NCI-H1436 treated with DMSO at 0.1 percent for 48 hours (cell line): ENCODE data around the gene C9orf50.

Source experiments
- DNase-seq: peaks from one replicate; lab custom pipeline; 2025; lab: John Stamatoyannopoulos, UW

Gene C9orf50

GRCh38 chr9:129631674-129632129 is 10.8 kb upstream of the C9orf50 start:
- DNase-seq: no peak

DNA sequence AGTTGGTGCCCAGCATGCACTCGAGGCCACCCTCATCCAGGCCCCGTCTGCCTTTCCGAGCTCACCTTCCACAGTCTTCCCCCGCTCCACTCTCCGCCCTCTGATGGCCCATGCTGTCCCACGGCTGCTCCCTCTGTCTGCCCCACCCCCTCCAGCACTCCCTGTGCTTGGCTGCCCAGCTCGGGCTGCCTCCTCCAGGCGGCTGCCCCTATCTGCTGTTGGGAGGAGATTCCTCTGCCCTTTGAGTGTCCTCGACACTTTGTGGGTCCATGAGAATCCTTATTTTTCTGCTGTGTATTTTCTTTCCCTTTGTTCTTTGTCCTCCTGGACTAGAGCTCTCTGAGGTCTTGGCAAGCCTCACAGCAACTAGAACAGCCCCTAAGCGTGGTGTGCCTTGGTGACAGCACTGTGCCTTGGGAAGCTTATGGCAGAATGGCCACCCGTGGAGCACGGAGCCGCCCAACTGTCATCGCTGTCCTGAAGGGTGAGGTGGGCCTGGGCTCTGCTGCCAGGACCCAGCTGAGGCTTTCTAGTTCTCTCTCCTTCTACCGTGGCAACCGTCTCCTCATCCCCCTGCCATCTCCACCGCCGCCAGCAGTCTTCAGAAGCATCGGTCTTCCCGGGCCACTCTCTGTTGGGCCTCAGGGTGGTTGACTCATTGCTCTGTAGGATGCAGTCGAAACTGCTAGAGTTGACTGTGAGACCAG is 10.2 kb upstream of the C9orf50 start:
- DNase-seq: no peak

GRCh38 chr9:129629251-129629820 is 8.4 kb upstream of the C9orf50 start:
- DNase-seq: no peak

- no peak for DNase-seq
Measured at GRCh38 chr9:129628709-129629108, 7.8 kb upstream of the C9orf50 start.

GRCh38 chr9:129627556-129628440 is 6.9 kb upstream of the C9orf50 start:
- no peak for DNase-seq

DNA sequence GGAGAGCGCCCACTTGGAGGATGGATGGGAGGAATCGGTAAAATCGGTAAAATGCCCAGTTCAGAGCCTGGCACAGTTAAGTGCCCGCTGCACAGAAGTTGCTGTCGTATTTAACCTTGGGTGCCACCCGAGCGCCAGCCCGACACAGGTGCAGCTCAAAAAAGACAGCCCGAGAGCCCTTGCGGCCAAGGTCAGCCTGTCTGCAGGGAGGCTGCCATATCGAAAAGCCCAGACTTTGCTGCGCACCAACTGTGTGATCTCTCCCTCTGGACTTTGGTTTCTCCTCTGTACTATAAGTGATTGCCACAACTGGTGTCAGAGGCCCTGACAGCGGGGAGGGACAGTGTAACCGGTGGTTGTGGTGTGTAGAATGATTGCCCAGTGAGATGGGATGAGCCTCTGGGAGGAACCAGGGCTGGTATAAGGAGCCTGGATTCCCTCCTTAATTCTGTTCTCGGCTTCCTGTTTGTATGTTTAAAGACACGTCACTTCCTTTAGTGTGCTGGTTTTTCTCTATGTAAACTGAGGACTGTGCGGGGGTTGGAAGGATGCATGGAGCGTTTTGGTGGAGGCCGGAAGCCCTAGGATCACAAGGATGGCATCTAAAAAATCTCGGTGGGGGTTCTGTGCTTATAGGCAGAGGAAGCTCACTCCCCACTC is 5.9 kb upstream of the C9orf50 start:
- DNase-seq: no peak

DNA sequence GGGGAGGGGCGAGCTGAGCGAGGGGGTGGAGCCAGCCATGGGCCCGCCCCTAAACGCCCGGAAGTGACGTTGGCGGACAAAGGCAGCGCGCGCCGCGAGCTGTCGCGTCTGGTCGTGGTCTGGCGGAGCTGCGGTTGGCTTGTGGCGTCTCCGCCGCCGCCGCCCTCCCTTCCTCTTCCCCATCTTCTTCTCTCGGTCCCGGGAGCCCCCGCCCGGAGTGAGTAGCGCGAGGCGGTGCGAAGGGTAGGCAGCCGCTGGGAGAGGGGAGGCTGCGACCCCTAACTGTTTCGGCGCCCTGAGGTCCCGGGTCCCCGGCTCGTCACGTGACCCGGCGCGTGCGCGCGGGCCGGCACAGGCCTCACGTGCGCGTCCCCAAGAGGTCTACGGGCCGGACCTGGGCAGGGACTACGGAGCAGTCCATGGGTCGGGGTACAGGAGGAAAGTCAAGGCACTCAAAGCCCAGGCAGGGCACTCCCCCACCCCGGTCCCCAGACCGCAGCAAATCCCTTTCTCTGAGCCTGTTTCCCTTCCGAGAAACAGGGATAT is 5.3 kb upstream of the C9orf50 start, which contains the start of gene NTMT1:
NTMT1 (plus strand) TSS at position 85 of the 546 bp plus-strand sequence. CDS start 6,541 bp downstream, outside the sequence.
- DNase-seq: peak; percentile 35

DNA sequence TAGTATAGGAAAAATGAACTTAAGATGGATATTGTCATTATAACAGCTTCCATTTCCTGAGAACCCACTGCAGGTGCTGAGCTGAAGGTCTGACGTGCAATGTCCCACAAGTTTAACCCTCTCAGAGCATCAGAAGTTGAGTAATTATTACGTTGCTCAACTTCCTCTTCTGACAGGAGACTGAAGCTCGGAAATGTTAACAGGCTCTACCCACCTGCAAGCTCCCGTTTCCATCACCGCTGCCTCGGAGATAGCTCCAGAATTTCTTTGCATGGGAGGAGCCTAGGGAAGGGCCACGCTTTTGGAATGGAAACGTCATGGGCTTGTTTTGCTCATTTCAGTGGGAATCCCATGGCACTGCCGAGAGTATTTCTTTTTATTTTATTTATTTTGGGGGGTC is 4.0 kb upstream of the C9orf50 start:
- no peak for DNase-seq

GRCh38 chr9:129624168-129624759 is 3.4 kb upstream of the C9orf50 start:
- no peak for DNase-seq

GRCh38 chr9:129623331-129623730 is 2.4 kb upstream of the C9orf50 start:
- no peak for DNase-seq

- no peak for DNase-seq
Measured at GRCh38 chr9:129619787-129620668, 873 bp downstream of the C9orf50 start.

DNA sequence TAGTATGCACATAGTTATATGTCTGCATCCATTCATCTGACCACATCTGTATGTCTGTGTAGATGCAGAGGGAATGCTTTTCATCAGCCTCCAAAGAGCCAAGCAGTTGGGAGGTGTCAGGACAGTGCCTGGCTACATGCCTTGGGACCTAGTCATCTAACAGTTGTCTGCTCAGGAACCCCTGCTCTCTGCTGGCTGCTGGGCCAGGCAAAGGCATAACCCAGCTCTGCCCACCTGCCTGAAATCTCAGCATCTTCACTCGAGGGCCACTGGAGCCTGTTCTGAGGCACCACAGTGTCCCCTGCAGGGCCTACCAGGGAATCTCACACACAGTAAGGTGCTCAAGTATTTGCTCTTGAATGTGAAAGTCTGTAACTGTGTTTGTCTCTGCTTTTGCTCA is 3.7 kb downstream of the C9orf50 start:
- no peak for DNase-seq

DNA sequence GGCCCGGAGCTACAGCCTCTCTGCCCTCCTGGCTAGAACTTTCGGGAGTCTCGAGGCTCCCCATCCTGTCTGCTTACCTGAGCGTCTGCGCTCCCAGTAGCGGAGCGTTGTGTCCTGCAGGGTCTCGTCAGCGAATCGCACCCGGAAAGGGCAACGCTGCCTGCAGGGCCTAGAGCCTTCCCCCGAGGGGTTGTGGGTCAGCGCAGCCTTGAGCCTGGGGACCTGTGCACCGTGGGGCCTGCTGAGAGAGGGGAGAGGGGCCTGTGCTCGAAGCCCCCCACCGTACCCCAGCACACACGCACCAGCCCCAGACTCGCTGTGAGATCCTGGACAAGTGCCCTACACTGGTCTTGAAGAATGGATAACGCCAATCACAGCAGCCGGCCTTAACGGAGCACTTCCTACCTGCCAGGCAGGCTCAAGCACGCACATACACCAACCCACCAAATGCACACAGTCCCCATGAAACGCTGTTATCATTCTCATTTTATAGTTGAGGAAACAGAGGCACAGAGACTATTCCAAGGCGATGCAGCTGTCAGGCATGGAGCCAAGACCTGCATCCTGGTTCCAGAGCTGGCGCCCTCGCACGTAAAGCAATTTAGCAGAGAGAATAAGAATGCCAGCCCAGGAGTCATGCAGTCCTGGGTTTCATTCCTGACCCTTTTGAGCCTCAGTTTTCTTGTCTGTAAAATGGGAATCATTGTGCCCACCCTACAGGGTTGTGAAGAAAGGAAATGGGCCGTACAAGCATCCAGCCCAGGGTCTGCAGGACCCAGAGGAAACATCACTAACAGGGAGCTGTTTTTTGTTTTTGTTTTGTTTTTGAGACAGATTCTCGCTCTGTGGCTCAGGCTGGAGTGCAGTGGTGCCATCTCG is 5.3 kb downstream of the C9orf50 start:
- DNase-seq: no peak

DNA sequence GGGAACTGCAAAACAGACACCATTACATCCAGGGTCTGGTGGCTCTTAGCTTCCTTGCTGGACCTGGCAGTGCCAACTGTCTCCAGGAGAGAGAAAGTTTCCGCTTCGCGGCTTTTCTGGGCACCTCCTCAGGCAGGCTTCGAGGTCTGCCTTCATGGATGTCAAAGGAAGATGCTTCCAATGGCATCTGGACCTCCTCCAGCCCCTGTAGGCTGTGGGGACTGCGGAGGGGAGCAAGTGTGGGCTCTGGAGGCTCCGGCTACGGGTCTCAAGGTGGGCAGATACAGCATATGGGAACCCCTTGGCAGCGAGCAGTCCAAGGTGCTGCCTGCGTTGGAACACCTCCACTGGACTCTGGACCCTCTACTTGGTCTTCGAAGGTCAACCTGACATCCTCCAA is 6.0 kb downstream of the C9orf50 start:
- no peak for DNase-seq

GRCh38 chr9:129613520-129614175 is 7.3 kb downstream of the C9orf50 start:
- DNase-seq: no peak

- no peak for DNase-seq
Measured at GRCh38 chr9:129612815-129613519, 7.9 kb downstream of the C9orf50 start.

DNA sequence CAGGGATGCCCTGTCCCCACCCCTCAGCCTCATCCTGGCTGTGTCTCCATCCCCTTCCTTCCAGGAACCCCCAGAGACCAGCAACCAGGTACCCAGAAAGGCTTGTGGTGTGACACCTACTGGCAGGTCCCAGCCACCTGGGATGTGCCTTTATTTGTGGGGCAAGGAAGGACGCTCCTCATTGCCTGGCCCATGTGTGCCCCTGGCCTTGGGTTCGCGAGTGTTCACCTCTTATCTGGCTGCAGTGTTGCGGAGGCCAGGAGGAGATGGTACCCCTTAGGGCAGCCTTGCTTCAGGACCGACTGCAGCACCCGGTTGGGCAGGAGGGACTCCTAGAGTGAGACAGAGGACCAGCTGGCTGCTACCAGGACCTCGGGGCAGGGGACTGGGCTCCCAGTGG is 8.8 kb downstream of the C9orf50 start:
- no peak for DNase-seq

GRCh38 chr9:129611307-129611800 is 9.5 kb downstream of the C9orf50 start:
- DNase-seq: no peak
